ENCODE results near the gene SRSF11.
"Not testable (repeated sequence)": the region's sequence is repeated elsewhere in the genome, so short reads cannot be mapped to it uniquely, and the experiment has no call there.

The SRSF11 gene, protein sequence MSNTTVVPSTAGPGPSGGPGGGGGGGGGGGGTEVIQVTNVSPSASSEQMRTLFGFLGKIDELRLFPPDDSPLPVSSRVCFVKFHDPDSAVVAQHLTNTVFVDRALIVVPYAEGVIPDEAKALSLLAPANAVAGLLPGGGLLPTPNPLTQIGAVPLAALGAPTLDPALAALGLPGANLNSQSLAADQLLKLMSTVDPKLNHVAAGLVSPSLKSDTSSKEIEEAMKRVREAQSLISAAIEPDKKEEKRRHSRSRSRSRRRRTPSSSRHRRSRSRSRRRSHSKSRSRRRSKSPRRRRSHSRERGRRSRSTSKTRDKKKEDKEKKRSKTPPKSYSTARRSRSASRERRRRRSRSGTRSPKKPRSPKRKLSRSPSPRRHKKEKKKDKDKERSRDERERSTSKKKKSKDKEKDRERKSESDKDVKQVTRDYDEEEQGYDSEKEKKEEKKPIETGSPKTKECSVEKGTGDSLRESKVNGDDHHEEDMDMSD

DNA sequence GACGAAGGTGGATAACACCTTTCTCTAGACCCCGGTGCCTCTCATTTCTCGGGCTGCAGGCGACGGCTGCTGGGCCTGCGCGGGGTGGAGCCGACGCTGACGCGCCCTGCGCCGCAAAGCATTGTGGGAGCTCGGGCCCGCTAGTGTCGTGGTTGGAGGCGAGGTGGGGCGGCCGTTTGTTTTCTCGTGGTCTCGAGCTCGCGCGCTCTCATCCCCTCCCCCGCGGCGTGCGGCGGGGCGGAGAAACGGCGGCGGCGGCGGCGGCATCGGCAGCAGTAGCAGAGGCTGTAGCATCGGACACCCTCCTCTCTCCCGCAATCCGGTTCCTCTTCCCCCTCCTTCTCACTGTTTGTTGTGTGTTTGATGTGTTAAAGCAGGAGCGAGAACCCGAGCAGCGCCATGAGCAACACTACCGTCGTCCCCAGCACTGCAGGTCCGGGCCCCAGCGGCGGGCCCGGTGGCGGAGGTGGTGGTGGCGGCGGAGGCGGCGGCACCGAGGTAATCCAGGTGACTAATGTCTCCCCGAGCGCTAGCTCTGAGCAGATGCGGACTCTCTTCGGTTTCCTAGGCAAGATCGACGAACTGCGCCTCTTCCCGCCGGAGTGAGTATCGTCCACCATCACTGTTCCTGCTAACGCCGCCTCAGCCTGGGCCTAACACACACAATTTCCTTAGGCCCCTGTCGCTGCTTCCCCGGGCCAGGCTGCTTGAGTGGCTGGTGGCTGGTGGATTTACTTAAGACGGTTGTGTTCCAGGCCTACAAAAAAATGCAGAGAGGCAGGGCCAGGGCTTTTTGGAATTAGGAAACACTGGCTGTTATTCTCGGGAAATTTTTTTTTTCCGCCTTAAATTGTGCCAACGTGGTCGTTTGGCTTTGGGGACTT is at the start of gene SRSF11:
Gene SRSF11, plus strand, starts transcription at position 143 of the 884 bp plus-strand sequence. Its CDS starts 257 bp downstream, at position 400.
- peak; percentile 98 for DNase-seq

DNA sequence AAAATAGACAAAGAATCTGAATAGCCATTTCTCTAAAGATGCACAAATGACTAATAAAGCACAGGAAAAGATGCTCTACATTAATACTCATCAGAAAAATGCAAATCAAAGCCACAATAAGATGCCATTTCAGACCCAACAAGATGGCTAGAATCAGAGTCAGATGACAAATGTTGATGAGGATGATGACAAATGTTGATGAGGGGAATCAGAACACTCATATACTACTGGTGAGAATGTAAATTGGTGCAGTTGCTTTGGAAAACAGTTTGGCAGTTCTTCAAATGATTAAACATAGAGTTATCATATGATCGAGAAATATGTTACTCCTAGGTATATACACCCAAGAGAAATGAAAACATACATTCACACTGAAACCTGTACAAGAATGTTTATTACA is 49.7 kb upstream of the SRSF11 start:
- no peak for DNase-seq

DNA sequence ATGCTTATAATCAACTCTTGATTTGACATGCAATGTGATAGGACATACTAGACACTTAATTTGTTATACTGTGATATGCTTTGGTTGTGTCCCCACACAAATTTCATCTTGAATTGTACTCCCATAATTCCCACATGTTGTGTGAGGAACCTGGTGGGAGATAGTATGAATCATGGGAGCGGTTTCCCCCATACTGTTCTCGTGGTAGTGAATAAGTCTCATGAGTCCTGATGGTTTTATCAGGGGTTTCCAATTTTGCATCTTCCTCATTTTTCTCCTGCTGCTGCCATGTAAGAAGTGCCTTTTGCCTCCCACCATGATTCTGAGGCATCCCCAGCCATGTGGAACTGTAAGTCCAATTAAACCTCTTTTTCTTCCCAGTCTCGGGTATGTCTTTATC is 36.0 kb upstream of the SRSF11 start:
- not testable (repeated sequence) for DNase-seq

DNA sequence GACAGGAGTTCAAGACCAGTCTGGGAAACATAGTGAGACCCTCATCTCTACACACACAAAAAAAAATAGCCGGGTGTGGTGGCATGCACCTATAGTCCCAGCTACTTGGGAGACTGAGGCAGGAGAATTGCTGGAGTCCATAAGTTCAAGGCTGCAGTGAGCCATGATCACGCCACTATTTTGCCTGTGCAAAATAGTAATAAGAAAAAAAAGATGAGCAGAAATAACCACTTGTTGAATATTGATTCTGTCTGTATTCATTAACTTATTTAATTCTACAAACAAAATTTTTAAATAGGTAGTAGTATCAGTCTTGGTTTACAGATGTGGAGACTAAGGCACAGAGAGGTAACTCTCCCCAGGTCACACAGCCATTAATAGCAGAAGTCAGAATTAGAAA is 32.7 kb upstream of the SRSF11 start:
- no peak for DNase-seq

DNA sequence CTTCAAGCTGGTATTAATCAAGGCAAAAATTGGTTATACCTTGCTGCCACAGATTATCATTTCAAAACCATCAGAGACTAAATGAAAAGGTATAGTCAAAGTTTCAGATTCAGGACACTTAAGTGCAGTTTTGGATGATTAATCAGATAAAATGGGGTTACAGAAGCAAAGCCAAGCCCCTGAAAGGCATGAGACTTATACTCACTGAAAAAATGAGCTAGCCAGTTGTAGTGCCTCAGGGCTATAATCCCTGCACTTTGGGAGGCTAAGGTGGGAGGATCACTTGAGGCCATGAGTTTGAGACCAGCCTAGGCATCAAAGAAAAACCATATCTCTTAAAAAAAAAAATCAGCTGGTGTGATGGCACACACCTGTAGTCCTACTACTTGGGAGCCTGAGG is 31.0 kb upstream of the SRSF11 start:
- DNase-seq: no peak

DNA sequence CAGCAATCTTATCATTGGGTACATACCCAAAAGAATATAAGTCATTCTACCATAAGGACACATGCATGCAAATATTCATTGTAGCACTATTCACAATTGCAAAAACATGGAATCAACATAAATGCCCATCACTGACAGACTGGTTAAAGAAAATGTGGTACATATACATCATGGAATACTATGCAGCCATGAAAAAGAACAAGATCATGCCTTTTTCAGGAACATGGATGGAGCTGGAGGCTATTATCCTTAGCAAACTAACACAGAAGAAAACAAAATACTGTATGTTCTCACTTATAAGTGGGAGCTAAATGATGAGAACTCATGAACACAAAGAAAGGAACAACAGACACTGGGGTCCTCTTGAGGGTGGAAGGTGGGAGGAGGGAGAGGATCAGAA is 28.7 kb upstream of the SRSF11 start:
- not testable (repeated sequence) for DNase-seq

DNA sequence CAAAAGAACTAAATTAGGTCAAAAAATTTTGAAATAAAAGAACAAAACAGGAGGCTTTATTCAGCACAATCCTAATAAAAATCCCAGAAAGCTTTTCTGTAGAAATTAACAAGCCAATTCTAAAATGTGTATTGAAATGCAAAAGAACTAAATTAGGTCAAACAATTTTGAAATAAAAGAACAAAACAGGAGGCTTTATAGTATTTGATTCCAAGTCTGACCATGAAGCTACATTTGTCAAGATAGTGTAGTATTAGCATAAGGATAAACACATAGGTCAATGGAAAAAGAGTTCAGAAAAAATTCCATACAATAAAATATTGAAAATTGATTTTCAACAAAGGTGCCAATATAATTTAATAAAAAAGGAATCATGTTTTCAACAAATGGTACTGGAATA is 26.6 kb upstream of the SRSF11 start:
- no peak for DNase-seq

DNA sequence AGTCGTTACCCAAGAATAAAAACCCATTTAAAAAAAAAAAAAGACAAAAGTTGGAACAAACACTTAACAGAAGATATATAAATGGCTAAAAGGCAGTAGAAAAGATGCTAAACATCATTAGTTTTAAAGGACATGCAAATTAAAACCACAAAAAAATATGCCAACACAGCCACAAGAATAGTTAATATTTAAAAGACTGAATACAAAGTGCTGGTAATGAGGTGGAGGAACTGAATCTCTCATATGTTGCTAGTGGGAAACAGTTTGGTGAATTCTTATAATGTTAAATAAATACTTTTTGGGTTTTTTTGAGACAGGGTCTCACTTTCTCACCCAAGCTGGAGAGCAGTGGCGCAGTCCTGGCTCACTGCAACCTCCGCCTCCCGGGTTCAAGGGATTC is 25.8 kb upstream of the SRSF11 start:
- DNase-seq: no peak

DNA sequence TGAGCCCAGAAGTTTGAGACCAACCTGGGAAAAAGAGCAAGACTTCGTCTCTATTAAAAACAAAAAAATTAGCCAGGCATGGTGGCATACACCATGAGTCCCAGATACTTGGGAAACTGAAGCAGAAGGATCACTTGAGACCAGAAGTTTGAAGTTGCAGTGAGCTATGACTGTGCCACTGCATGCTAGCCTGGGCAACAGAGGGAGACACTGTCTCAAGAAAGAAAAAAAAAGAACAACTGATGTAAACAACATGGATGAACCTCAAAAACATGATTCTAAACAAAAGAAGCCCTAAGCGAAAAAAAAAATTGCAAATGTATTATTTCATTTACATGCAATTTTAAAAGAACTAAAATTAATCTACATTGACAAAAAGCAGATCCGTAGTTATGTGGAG is 24.8 kb upstream of the SRSF11 start:
- no peak for DNase-seq

DNA sequence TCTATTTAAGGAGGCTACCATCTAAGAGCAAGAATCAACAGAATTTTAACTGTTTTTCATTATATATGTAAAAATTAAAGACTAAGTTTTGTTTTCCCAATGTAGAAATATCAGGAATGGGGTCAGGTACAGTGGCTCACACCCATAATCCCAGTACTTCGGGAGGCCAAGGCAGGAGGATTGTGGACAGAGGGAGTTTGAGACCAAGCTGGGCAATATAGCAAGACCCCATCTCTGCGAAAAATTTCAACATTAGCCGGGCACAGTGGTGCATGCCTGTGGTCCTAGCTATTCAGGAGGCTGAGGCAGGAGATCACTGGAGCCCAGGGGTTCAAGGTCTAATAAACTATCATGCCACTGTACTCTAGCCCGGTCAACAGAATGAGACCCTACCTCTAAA is 21.1 kb upstream of the SRSF11 start:
- no peak for DNase-seq

DNA sequence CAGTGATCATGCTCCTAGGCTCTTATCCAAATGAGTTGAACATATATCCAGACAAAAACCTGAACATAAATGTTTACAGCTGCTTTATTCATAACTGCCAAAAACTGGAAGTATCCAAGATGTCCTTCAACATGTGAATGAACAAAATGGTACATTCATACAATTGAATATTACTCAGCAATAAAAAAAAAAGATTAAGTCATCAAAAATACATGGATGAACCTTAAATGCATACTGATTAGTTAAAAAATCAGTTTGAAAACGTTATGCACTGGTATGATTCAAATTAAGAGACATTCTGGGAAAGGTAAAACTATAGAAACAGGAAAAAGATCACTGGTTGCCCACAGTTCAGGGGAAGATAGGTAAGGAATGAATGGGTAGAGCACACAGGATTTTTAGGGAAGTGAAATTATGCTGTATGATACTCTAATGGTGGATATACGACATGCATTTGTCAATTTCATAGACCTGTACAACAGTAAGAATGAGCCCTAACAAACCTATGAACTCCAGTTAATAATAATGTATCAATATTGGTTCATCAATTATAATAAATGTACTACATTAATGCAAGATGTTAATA is 18.9 kb upstream of the SRSF11 start:
- DNase-seq: no peak

DNA sequence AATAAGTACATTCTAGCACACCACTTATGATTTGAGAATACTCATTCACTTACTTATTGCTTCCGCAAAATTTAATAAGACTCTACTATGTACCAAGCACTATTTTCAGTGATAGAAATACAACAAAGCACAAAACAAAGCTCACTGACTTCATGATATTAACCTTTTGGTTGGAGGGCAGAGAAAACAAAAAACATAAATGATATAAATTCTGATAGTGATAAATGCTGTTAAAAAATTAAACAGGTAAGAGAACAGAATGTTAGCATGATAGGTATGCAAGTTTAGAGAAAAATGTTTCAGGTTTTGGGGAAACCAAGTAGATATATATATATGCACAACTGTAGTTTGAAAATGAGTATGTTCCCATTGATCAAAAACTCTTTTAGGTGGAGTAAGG is 17.0 kb upstream of the SRSF11 start:
- DNase-seq: no peak

DNA sequence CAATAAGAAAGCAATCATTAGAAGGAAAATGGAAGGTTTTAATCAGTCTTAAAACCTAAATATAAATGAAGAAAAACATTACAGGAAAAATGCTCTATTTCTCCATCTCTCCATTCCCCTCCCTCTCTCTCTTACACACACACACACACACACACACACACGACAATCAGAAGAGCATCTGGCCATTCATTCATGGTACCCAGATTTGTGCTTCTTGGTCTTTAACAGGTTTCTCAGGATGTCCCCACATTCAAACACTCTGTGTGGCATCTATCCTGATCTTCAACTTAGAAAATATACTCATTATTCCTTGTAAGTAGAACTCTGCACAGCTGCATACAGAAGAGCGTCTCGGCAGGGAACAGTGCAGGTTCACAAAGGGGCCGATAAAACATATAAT is 16.6 kb upstream of the SRSF11 start:
- DNase-seq: no peak

DNA sequence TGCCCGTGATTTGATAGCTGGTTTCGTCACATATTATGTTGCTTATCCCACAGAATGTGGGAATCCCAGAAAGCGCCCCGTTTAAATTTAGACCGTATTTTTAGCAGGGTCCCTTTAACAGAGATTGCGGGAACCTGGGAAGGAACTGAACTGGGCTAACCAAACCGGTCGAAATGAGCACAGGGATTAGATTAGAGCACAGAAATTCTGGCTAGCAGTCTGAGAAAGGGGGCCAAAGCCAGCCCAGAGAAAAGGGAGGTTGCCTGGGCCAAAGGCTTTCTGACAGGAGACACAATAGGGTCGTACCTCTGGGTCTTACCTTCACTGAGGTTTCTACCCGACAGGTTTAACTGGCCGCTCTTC is 16.1 kb upstream of the SRSF11 start:
- no peak for DNase-seq

DNA sequence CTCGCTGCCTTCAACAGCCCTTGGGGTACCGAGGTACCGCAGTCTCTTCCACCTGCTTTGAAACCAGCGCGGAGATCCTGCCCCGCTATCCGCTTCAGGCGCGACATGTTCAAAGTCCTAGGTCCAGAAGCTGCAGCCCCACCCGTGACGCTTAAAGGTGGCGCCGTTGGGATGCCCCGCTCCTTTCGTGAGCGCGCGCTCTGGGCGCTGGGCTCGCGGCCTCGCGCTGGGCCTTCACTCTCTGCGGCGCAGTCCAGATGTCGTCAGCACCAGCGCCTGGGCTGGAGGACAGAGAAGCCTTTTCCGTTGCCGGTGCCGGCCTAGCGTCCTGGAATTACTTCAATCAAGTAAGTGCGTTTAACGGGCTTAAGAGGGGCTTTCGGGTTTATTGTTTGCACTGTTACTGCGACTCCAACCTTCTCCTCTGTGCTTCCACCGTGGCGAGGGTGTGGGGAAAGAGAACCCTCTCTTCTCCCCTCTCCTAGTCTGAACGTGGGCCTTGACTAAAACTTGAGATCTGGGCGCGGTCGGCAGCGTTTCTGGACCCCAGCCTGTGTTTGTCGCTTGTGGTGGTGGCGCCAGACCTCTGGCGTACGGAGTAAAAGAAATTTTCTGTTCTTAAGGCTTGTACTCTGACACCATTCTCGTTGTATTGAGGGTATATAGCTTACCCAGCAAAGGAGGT is 15.6 kb upstream of the SRSF11 start, which contains the start of gene LRRC40:
Gene LRRC40, minus strand, starts transcription at position 146 of the 685 bp plus-strand sequence. Its CDS starts 39 bp downstream, at position 107.
- peak; percentile 97 for DNase-seq

DNA sequence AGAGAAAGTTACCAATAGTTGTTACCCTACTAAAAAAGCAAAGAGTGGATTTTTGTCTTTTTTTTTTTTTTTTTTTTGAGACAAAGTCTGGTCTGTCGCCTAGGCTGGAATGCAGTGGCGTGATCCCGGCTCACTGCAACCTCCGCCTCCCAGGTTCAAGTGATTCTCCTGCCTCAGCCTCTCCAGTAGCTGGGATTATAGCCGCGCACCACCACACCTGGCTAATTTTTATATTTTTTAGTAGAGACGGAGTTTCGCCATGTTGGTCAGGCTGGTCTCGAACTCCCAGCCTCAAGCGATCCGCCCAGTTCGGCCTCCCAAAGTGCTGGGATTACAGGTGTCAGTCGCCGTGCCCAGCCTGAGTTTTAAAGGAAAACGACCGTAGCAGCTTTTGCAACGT is 14.3 kb upstream of the SRSF11 start:
- not testable (repeated sequence) for DNase-seq

DNA sequence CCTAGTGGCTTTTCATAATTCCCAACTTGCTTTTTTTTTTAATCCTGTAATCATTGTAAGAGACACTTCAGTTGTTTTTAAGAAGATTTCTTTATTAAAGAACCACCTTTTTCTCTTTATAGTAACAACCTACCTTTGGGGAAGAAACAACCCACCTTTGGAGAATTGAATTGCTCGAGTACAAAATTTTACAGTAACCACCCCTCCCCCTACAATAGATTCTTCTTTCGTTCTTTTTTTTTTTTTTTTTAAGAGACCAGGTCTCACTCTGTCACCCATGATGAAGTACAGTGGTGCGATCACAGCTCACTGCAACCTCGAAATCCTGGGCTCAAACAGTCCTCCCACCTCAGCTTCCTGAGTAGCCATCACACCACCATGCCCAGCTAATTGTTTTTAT is 13.7 kb upstream of the SRSF11 start:
- no peak for DNase-seq

DNA sequence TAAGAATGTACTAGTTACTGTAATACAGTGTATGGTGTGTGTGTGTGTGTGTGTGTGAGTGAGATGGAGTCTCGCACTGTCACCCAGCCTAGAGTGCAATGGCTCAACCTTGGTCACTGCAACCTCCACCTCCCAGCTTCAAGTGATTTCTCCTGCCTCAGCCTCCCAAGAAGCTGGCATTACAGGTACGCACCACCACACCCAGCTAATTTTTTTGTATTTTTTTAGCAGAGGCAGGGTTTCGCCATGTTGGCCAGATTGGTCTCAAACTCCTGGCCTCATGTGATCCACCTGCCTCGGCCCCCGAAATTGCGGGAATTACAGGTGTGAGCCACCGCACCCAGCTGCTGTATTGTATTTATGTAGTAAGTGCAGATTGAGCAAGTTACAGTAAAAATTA is 12.9 kb upstream of the SRSF11 start:
- DNase-seq: no peak

DNA sequence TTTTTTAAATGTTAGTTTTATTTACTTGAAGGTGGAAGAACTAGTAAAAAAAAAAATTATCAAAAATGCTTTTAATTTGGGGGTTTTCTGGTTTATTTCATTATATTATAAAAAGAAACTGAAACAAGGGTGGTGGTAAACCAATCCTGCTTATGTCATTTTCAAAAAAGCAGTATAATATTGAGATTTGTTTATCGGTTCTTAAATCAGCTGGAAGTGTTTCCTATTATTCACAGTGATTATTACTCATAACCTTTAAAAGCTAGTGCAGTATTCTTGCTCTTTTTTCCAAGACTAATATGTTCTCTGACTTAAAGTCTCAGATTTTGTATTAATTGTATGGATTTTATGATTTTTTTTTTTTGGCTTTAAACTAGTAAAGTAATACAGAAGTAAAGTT is 10.4 kb upstream of the SRSF11 start:
- DNase-seq: no peak

DNA sequence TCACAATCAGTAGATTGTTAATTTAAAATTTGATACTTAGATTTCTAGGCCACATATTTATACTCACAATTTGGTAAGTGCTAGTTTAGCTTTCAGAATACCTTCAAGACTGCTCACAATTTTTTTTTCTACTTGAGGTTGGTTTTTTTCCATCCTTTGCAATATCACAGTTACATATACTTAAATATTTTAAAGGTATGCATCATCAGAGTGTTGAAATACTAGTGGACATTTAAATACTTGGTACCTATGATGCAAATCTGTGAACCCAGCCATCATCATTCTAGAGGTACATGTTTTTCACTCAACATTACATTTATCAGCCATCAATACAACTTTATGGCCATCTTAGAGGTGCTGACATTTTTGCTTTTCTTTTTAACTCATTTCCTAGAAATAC is 9.6 kb upstream of the SRSF11 start:
- DNase-seq: no peak

DNA sequence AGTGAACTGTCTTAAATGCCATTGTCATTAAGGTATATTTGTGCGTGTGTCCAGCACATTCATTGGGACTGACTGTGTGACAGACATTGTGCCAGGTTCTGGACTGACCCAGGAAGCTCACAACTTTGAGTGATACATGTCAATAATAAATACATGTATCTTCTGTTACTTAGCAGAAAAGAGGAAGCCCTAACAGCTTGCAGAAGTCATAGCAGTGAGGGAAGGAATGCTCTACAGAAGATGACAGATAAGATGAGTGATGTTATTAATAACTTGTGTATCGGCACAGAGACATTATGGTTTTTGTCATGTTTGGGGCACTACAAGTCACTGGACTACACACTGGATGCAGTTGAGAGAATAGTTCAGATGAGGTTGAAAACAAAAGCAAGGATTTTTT is 1.2 kb upstream of the SRSF11 start:
- no peak for DNase-seq

DNA sequence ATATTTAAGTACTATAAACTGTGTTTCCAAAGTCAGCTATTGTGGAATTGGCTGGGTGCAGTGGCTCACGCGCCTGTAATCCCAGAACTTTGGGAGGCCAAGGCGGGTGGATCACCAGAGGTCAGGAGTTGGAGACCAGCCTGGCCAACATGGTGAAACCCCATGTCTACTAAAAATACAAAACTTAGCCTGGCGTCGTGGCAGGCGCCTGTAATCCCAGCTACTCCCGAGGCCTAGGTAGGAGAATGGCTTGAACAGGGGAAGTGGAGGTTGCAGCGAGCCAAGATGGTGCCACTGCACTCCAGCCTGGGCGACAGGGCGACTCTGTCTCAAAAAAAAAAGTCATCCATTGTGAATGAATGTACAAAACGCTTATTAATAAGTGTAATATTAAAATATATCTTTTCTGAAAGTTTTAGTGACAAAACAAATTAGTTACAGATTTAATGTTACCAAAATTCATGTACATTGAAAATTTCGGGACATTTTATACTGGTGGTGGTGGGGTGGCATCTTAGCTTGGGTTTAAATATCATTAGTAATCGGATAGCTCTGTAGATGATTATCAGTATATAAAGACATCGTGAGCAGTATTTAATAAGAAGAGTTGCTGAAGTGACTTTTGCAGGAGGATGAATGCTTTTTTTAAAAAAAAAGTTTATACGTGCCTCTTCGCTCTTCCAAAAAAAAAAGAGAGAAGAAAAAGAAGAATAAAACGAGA is 503 bp upstream of the SRSF11 start:
- DNase-seq: no peak

Measured in activated naive CD4-positive, alpha-beta T cell treated with Interleukin-2 at 50 U/mL for 16 hours (primary cell).